H1 (cell line): ENCODE data around the gene BAZ2B. TPM values are rescaled to one million over a fixed set of nuclear protein-coding genes. Genes with fewer than 3 reads are reported as not detected.

Experiments
- CTCF ChIA-PET: fragments of 300-600 bp; sonication (Branson Sonifier 250); formaldehyde crosslinking; loops from one replicate; lab custom pipeline; 2021; ENCODE audit not compliant: partially characterized antibody; lab: Charles Lee
- POLR2A ChIA-PET: fragments of 300-600 bp; sonication (Branson Sonifier 250); formaldehyde crosslinking; loops from one replicate; lab custom pipeline; 2021; ENCODE audit warnings: inconsistent platforms; ENCODE audit not compliant: partially characterized antibody; lab: Charles Lee
- DNase-seq, 2 experiments: peaks; one replicate each; pipeline versions ENCODE4 v3.0.0 to v3.0.0-alpha.2; 2010 to 2022; ENCODE audit warnings: low spot score in 2 of 2, low read depth in 1 of 2, mixed read lengths in 1 of 2
- FAIRE-seq: peaks from 2 replicates; lab custom pipeline; 2011; peaks lifted over from hg19 to GRCh38; lab: Jason Lieb, UNC
- H2AFZ ChIP-seq: 2 replicates; pipeline ENCODE4 v1.8.1; 2012; ENCODE audit warnings: low read length, inconsistent platforms
- H2AK5ac ChIP-seq: 2 replicates; pipeline ENCODE4 v1.6.1; 2013; ENCODE audit warnings: low read depth, low read length
- H2BK120ac ChIP-seq: replicated peaks from 2 replicates; pipeline ENCODE3; 2013; ENCODE audit warnings: low read depth, low read length, inconsistent platforms
- H2BK12ac ChIP-seq: 2 replicates; pipeline ENCODE4 v1.6.1; 2013; ENCODE audit warnings: low read depth, low read length
- H2BK15ac ChIP-seq: 2 replicates; pipeline ENCODE4 v1.6.1; 2013; ENCODE audit warnings: low read length
- H2BK20ac ChIP-seq: 2 replicates; pipeline ENCODE4 v1.6.1; 2013; ENCODE audit warnings: low read length
- H2BK5ac ChIP-seq: 2 replicates; pipeline ENCODE4 v1.6.1; 2013; ENCODE audit warnings: low read depth, low read length
- H3K14ac ChIP-seq: 2 replicates; pipeline ENCODE4 v1.6.1; 2013; ENCODE audit warnings: inconsistent platforms; ENCODE audit not compliant: insufficient read length
- H3K18ac ChIP-seq: 2 replicates; pipeline ENCODE4 v1.6.1; 2013; ENCODE audit warnings: low read length; ENCODE audit errors: extremely low read depth
- H3K23ac ChIP-seq: 2 replicates; pipeline ENCODE4 v1.6.1; 2013; ENCODE audit warnings: inconsistent platforms; ENCODE audit not compliant: insufficient read length
- H3K23me2 ChIP-seq: 2 replicates; pipeline ENCODE4 v1.6.1; 2013; ENCODE audit warnings: low read depth, low read length
- H3K27ac ChIP-seq: 2 replicates; pipeline ENCODE4 v1.6.1; 2011; ENCODE audit warnings: low read depth, low read length, inconsistent platforms
- H3K27me3 ChIP-seq, 4 experiments: replicated peaks in 1 of 4; 1 replicate in 1 of 4; 2 replicates in 3 of 4; pipeline versions ENCODE4 v1.6.1 to v1.8.1; 2011 to 2013; ENCODE audit warnings: low read length in 3 of 4, mild to moderate bottlenecking in 3 of 4, inconsistent platforms in 2 of 4, mixed read lengths in 2 of 4, moderate library complexity in 1 of 4; ENCODE audit not compliant: control insufficient read depth in 3 of 4, insufficient read depth in 3 of 4; ENCODE audit errors: extremely low read depth in 1 of 4
- H3K36me3 ChIP-seq, 4 experiments: 2 replicates each; pipeline versions ENCODE4 v1.6.1 to v1.8.1; 2011 to 2013; ENCODE audit warnings: mild to moderate bottlenecking in 4 of 4, low read length in 3 of 4, moderate library complexity in 2 of 4, control low read depth in 1 of 4, inconsistent platforms in 1 of 4; ENCODE audit not compliant: insufficient read depth in 4 of 4, control insufficient read depth in 2 of 4
- H3K4ac ChIP-seq: replicated peaks from 2 replicates; pipeline ENCODE3; 2013; ENCODE audit warnings: low read length, low read depth, mixed read lengths, inconsistent platforms; ENCODE audit not compliant: insufficient read length
- H3K4me1 ChIP-seq, 4 experiments: replicated peaks in 1 of 4; 1 replicate in 1 of 4; 2 replicates in 3 of 4; pipeline versions ENCODE4 v1.6.1 to v1.8.1; 2011 to 2013; ENCODE audit warnings: low read length in 3 of 4, inconsistent platforms in 2 of 4, mixed read lengths in 1 of 4; ENCODE audit not compliant: insufficient read depth in 4 of 4, control insufficient read depth in 3 of 4
- H3K4me2 ChIP-seq, 2 experiments: 2 replicates each; pipeline versions ENCODE4 v1.6.1 to v1.8.1; 2011 to 2013; ENCODE audit warnings: low read depth in 2 of 2, low read length in 2 of 2, control low read depth in 1 of 2, inconsistent platforms in 1 of 2, mild to moderate bottlenecking in 1 of 2; ENCODE audit not compliant: insufficient read depth in 1 of 2
- H3K4me3 ChIP-seq, 4 experiments: fragments of 200-600, 300-600 bp in 1 of 4; sonication (generic), shearing (Covaris generic), sonication (Bioruptor Twin) in 1 of 4; 2 replicates each; pipeline versions ENCODE4 v1.5.1 to v1.8.1; 2011 to 2016; ENCODE audit warnings: low read length in 4 of 4, low read depth in 3 of 4, control low read depth in 2 of 4, inconsistent platforms in 2 of 4, mild to moderate bottlenecking in 2 of 4, mixed read lengths in 1 of 4, moderate library complexity in 1 of 4; ENCODE audit not compliant: insufficient read depth in 2 of 4; ENCODE audit errors: extremely low read depth in 1 of 4
- H3K56ac ChIP-seq: replicated peaks from 2 replicates; pipeline ENCODE3; 2013; ENCODE audit warnings: low read depth, mild to moderate bottlenecking, mixed read lengths, low read length, inconsistent platforms; ENCODE audit not compliant: insufficient read length
- H3K79me1 ChIP-seq: 2 replicates; pipeline ENCODE4 v1.6.1; 2013; ENCODE audit warnings: low read depth, low read length, control low read depth
- H3K79me2 ChIP-seq, 2 experiments: 2 replicates each; pipeline versions ENCODE4 v1.6.1 to v1.8.1; 2012 to 2013; ENCODE audit warnings: low read length in 2 of 2, mild to moderate bottlenecking in 2 of 2, inconsistent platforms in 1 of 2; ENCODE audit not compliant: insufficient read depth in 2 of 2, control insufficient read depth in 1 of 2
- H3K9ac ChIP-seq, 4 experiments: replicated peaks in 1 of 4; 1 replicate in 1 of 4; 2 replicates in 3 of 4; pipeline versions ENCODE4 v1.6.1 to v1.8.1; 2011 to 2013; ENCODE audit warnings: low read depth in 3 of 4, low read length in 3 of 4, control low read depth in 2 of 4, mild to moderate bottlenecking in 2 of 4, moderate library complexity in 2 of 4, inconsistent platforms in 1 of 4; ENCODE audit errors: extremely low read depth in 1 of 4
- H3K9me3 ChIP-seq, 2 experiments: 2 replicates each; pipeline versions ENCODE4 v1.6.1 to v1.8.1; 2012 to 2013; ENCODE audit warnings: mild to moderate bottlenecking in 2 of 2, moderate library complexity in 2 of 2, control low read depth in 1 of 2, inconsistent platforms in 1 of 2, low read depth in 1 of 2, low read length in 1 of 2, mixed read lengths in 1 of 2; ENCODE audit not compliant: insufficient read depth in 2 of 2
- H4K20me1 ChIP-seq, 2 experiments: replicated peaks in 1 of 2; 2 replicates each; pipeline versions ENCODE3 to v1.8.1; 2011 to 2013; ENCODE audit warnings: inconsistent platforms in 2 of 2, low read length in 2 of 2, mild to moderate bottlenecking in 1 of 2; ENCODE audit not compliant: insufficient read depth in 2 of 2, control insufficient read depth in 1 of 2
- H4K5ac ChIP-seq: 2 replicates; pipeline ENCODE4 v1.6.1; 2013; ENCODE audit warnings: low read length, low read depth, mixed read lengths, inconsistent platforms; ENCODE audit not compliant: insufficient read length
- H4K8ac ChIP-seq: 2 replicates; pipeline ENCODE4 v1.8.0; 2013; ENCODE audit warnings: mild to moderate bottlenecking, moderate library complexity, low read length, inconsistent platforms; ENCODE audit not compliant: insufficient read depth; ENCODE audit errors: extremely low read depth
- H4K91ac ChIP-seq: replicated peaks from 2 replicates; pipeline ENCODE3; 2013; ENCODE audit warnings: low read length, mixed read lengths, inconsistent platforms; ENCODE audit not compliant: insufficient read length
- EZH2 ChIP-seq: fragments of 200-600 bp; sonication (generic); IDR thresholded peaks from 2 replicates; pipeline ENCODE4 v1.7.1; 2012; ENCODE audit warnings: low read depth, mild to moderate bottlenecking, moderate library complexity, low read length, inconsistent platforms; ENCODE audit not compliant: severe bottlenecking
- FOSL1 ChIP-seq: IDR thresholded peaks from 2 replicates; pipeline ENCODE4 v1.6.1; 2011; ENCODE audit warnings: mild to moderate bottlenecking, low read depth, low read length, moderate library complexity; ENCODE audit not compliant: insufficient read depth
- GABPA ChIP-seq: IDR thresholded peaks from 2 replicates; pipeline ENCODE4 v1.6.1; 2011; ENCODE audit warnings: mild to moderate bottlenecking, low read length, moderate library complexity, borderline replicate concordance; ENCODE audit not compliant: insufficient read depth
- GTF2F1 ChIP-seq: IDR thresholded peaks from 2 replicates; pipeline ENCODE4 v1.6.1; 2012; ENCODE audit warnings: low read depth, low read length, improper control_type of control experiment, borderline replicate concordance
- KDM4A ChIP-seq: IDR thresholded peaks from one replicate; pipeline ENCODE4 v1.7.1; 2012; ENCODE audit warnings: low read depth, mild to moderate bottlenecking, moderate library complexity, low read length, inconsistent platforms; ENCODE audit not compliant: severe bottlenecking
- MAFK ChIP-seq: IDR thresholded peaks from 2 replicates; pipeline ENCODE4 v1.6.1; 2012; ENCODE audit warnings: low read depth, mild to moderate bottlenecking, improper control_type of control experiment, low read length
- NRF1 ChIP-seq: IDR thresholded peaks from 2 replicates; pipeline ENCODE4 v1.6.1; 2011; ENCODE audit warnings: mild to moderate bottlenecking, low read depth, low read length, improper control_type of control experiment
- SIRT6 ChIP-seq: IDR thresholded peaks from one replicate; pipeline ENCODE4 v1.7.1; 2012; ENCODE audit warnings: low read length, inconsistent platforms
- SP2 ChIP-seq: IDR thresholded peaks from 2 replicates; pipeline ENCODE4 v1.6.1; 2012; ENCODE audit warnings: mild to moderate bottlenecking, low read length, inconsistent platforms
- SRF ChIP-seq: IDR thresholded peaks from 2 replicates; pipeline ENCODE4 v1.6.1; 2011; ENCODE audit warnings: mild to moderate bottlenecking, low read depth, low read length, moderate library complexity
- WGBS, 2 experiments: shearing (Covaris generic) in 1 of 2; methylation state at CpG; one replicate each; pipeline versions ENCODE4 v1.1.6 to v1.1.7; 2013 to 2015; ENCODE audit warnings: low lambda C conversion rate in 2 of 2, mixed read lengths in 2 of 2, inconsistent platforms in 1 of 2, low coverage in 1 of 2, missing lambda C conversion rate in 1 of 2; ENCODE audit not compliant: insufficient replicate concordance in 2 of 2, insufficient coverage in 1 of 2, insufficient read length in 1 of 2; ENCODE audit errors: extremely low coverage in 1 of 2, missing lambda C conversion rate in 1 of 2; 5-methylcytosine and 5-hydroxymethylcytosine counted together
- polyA plus RNA-seq, 7 experiments: library from polyadenylated mRNA; depleted of rRNA in 3 of 7; stranded (reverse) in 5 of 7; unstranded in 2 of 7; fragments of >200 nt in 5 of 7; fragments of 200-250 nt in 2 of 7; gene quantifications; 1 replicate in 5 of 7; 2 replicates in 1 of 7; 4 replicates in 1 of 7; pipeline versions ENCODE4 v1.2.1 to v1.2.3, GENCODE V29; 2011 to 2013; ENCODE audit warnings: missing spikeins in 2 of 7, mixed read lengths in 2 of 7
- total RNA-seq: library from RNA; stranded (reverse); fragmentation: NEBNext Ultra II Directional; extraction: Animal tissue kit (Norgen Biotek cat#: 25700); gene quantifications from 2 replicates; pipeline ENCODE4 v1.2.1, GENCODE V29; 2021
- TF ChIP-seq, protein P1 (sequence below): IDR thresholded peaks from 2 replicates; pipeline ENCODE4 v1.6.1; 2011; ENCODE audit warnings: low read depth, mild to moderate bottlenecking, low read length; ENCODE audit not compliant: insufficient read depth

Gene BAZ2B
- total and polyA plus RNA-seq, 2 of the 8 experiments (the other 6 are each of a cell fraction or from before 2014, with no cell fraction given) = 15.2 to 46.3 TPM

DNA sequence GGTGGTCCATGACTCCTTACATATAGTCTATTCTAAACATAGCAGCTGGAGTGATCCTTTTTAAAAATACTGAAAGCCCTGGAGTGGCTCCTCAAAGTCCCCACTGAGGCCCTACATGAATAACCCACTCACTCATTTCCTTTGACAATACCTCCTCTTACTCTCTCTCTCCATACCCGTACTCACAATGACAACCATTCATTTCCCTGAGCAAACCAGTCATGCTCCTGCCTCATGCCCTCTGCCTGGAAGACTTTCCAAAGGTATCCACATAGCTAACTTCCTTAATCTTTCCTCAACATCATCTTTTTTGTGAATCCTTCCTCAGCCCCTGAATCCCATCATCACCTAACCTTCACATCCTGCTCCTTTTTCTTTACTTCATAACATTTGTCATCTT, 102.6 kb downstream of the BAZ2B start:
- Histone ChIP-seq H4K8ac (no peak overlapping the region), H2AK5ac (no peak overlapping the region), H2BK5ac (no peak overlapping the region), H4K20me1 (no peaks in the 10 kb centered on the region), H4K91ac (no peak overlapping the region), H3K9me3 (no peaks in the 10 kb centered on the region), H3K4me3 (no peak overlapping the region), H3K4me2 (no peak overlapping the region), H3K4me1 (peaks cover 0 to 4% (median 0%) of the 10 kb centered on the region in 4 experiments; a peak in 3 of 7 replicates), H2BK20ac (no peak overlapping the region), H2BK15ac (no peak overlapping the region), H3K27ac (no peak overlapping the region), H3K36me3 (no peaks in the 10 kb centered on the region), H3K9ac (no peak overlapping the region), H2AFZ (no peak overlapping the region), H3K27me3 (no peaks in the 10 kb centered on the region), H3K23ac (no peak overlapping the region), H3K79me1 (no peaks in the 10 kb centered on the region), H3K14ac (no peak overlapping the region), H3K79me2 (peaks cover 0 to 28% of the 10 kb centered on the region in 2 experiments; a peak in 2 of 4 replicates), H2BK12ac (no peak overlapping the region), H3K18ac (no peak overlapping the region), H3K4ac (no peak overlapping the region), H3K23me2 (no peaks in the 10 kb centered on the region), H4K5ac (no peak overlapping the region), H3K56ac (no peak overlapping the region), H2BK120ac (no peak overlapping the region)
- FAIRE-seq (no peak), DNase-seq (no peak)
- 86 to 100% methylated on average over 1 of the region's 1 CpG for WGBS, 2 experiments
- ChIA-PET CTCF (interaction anchor here (0.5 kb wide), 1 partner anchor 240 kb away, joined by 3 read pairs; no protein-coding TSS in a partner anchor), POLR2A (no interaction called here)
- TF ChIP-seq KDM4A (no peak), SP2 (no peak), MAFK (no peak), NRF1 (no peak), GTF2F1 (no peak), FOSL1 (no peak), SRF (no peak), EZH2 (no peak), SIRT6 (no peak), GABPA (no peak)
- TF ChIP-seq, protein P1, sequence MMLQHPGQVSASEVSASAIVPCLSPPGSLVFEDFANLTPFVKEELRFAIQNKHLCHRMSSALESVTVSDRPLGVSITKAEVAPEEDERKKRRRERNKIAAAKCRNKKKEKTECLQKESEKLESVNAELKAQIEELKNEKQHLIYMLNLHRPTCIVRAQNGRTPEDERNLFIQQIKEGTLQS = no peak
